ENCODE measurements around the gene SARDH.

Gene SARDH, protein sequence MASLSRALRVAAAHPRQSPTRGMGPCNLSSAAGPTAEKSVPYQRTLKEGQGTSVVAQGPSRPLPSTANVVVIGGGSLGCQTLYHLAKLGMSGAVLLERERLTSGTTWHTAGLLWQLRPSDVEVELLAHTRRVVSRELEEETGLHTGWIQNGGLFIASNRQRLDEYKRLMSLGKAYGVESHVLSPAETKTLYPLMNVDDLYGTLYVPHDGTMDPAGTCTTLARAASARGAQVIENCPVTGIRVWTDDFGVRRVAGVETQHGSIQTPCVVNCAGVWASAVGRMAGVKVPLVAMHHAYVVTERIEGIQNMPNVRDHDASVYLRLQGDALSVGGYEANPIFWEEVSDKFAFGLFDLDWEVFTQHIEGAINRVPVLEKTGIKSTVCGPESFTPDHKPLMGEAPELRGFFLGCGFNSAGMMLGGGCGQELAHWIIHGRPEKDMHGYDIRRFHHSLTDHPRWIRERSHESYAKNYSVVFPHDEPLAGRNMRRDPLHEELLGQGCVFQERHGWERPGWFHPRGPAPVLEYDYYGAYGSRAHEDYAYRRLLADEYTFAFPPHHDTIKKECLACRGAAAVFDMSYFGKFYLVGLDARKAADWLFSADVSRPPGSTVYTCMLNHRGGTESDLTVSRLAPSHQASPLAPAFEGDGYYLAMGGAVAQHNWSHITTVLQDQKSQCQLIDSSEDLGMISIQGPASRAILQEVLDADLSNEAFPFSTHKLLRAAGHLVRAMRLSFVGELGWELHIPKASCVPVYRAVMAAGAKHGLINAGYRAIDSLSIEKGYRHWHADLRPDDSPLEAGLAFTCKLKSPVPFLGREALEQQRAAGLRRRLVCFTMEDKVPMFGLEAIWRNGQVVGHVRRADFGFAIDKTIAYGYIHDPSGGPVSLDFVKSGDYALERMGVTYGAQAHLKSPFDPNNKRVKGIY

DNA sequence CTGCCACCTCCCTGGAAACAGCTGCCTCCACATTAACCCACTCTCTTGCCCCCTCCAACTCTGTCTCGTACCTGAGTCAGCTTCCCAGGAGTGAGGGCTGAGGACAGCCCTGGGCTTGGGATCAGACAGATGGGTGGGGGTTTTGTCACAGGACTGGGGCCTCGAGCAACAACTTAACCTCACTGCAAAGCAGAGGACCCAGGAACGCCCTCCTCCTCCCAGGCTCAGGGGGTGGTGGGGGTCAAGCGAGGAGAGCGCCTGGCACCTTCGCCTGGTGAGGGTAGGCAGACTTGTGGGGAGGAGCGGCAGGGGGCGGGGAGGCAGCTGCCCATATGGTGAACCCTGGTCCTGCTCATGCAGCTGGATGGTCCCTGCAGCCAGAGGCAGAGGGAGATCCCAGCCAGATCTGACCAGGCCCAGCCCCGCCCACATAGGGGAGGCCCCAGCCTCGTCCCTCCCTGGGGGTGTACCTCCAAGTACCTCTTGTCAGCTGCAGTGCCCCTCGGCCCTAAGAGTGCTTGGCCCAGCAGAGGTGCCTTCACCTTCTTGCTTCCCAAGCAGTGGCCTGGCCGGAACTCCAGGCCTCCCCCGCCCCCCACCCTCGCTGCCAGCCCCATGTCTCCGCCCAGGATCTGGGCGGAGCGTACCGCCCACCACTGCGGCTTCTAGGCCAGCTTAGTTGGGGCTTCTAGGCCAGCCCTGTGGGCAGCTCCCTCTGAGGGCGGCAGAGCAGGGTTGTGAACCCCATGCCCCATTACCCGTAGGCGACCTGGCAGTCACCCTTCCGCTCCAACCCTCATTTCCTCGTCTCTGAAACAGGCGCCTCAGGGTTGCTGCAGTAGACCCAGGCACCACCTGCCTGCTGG, at the start of gene SARDH:
TSS of gene SARDH (minus strand) at position 579 of the 866 bp plus-strand sequence. CDS start 4,179 bp downstream, outside the sequence.
- no peak for DNase-seq (ENCODE audit: low spot score)

GRCh38 chr9:133787754-133788025, 49.5 kb upstream of the SARDH start:
- DNase-seq (ENCODE audit: low spot score), result no peak

DNA sequence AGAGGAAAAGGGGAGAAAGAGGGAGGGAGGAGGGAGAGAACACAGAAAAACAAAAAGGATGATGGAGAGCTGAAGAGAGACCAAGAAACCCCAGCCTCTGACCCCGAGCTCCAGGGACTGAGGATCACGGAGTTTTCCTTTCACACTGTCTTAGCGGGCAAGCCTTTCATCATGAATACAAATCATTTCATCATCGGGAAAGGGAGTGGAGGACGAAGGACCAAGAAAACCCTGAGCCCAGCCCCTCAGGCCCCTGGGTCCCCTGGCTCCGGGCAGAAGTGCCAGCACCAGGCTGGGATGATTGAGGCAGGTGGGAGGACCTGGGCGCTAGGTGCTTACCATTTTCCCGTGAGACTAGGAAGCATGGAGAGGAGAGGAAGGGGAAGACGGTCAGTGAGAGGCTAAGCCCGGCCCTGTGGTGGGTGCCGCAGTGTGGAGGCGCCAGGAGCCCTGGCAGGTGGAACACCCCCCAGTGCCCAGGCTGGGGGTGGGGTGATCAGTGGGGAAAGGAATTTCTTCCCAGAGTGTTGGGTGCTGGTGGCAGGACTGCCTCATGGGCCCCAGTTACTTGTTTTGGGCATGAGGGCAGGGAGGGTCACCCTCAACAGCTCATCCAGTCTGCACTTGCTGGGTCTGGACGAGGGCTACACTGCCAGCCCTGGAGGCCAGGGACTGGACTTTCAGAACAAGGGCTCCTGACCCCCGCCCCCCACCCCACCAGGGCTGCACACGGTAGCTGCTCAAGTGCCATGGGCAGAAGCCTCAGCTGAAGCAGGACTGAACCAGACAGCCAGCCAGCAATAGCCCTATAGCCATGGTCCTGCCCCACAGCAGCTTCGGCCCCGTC, 49.0 kb upstream of the SARDH start:
- DNase-seq (ENCODE audit: low spot score), result no peak

- DNase-seq (ENCODE audit: low spot score), result no peak
These were observed 48.2 kb upstream of the SARDH start for GRCh38 chr9:133786371-133786753.

- no peak for DNase-seq (ENCODE audit: low spot score)
These were observed 47.7 kb upstream of the SARDH start for GRCh38 chr9:133785753-133786370.

- DNase-seq (ENCODE audit: low spot score), result no peak
These were observed 46.8 kb upstream of the SARDH start for GRCh38 chr9:133784731-133785561.

DNA sequence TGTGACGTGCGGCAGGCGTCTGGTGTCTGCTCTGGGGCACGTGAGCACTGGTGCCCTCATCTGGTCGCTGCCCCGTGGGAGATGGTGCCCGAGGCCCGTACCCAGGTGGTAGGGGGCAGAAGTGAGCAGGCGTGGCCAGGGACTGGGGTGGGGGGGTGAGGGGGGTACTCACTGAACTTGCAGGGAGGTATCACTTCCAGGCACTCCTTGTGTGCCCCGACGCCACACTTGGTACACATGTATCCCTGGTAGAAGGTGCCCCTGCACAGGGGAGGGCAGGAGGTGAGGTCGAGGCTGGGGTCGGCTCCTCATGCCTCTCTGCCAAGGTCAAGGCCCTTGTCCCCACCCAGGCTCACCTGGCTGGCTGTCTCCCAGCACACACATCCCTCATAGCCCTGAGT, 45.2 kb upstream of the SARDH start:
- no peak for DNase-seq (ENCODE audit: low spot score)

- DNase-seq (ENCODE audit: low spot score), result peak; percentile 27
These were observed 44.3 kb upstream of the SARDH start for GRCh38 chr9:133782157-133783130.

DNA sequence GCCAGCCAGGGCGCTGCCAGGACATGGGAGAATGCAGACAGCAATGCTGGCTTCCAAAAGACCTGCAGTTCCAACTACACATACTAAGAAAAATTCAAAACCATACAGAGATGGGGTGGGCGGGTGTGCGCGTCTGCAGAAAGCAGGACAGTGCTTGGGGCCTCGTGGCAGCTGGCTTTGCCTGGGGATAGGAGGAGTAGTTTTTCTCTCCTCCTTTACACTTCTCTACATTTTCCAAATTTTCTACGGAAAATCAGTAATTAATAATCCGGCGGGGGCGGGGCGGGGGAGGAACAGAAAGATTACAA, 43.6 kb upstream of the SARDH start:
- DNase-seq (ENCODE audit: low spot score), result no peak

DNA sequence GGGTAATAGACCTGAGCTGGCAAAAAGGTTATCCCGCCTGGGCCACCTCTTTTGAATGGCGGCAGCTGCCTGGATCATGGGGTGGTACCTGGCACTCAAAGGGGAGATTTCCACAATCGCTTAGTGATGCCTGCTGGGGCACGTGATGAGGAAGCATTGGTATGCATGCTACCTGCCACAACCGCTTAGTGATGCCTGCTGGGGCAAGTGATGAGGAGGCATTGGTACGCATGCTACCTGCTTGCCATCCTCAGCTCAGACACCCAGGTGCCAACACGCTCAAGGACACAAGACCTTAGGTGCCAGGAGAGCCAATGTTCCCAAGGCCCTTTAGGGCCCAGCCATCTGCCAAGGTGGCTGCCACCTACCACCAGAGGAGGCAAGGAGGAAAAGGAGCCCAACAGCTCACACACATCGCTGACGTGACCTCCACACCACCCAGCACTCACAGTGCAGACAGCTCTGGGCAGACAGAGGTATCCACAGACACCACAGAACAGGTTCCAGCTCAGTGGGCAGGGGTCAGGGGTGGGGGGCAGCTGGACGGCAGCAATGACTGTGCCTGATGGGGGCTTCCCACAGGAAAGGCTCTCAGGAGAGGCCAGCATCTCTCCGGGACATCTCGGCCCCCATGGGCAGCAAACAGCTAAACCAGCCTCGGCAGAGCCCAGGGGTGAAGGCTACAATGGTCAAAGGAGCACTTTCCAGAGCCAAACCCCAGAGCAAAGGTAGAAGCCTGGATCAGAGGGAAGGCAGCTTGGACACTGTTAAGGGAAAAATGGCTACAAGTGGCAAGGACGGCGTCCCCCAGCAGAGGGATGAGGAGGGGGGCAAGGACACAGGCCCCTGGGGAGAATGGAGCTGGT, 43.0 kb upstream of the SARDH start:
- no peak for DNase-seq (ENCODE audit: low spot score)

DNA sequence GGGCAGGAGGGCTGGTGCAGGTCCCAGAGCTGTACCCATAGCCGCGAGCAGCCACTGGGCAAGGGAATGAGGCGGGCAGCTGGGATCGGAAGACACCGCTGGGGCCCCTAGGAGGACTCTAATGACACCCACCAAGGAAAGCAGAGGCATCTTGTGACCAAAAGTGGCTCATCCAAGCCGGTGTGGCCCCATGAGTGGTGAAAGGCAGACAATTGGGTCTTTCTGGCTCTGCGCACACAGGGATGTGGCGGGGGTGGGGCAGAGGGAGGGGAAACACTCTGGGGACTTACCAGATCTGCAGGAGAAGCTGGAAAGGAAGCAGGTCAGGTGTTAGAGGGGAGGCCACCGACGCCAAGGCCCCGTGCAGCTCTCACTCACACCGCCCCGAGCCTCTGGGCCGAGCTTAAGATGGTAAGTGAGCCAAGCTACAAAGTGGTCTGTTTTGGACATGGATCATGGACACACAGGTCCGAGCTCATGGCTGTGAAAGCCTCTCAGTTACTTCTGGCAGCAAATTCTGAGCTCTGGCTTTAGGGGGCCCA, 42.3 kb upstream of the SARDH start:
- DNase-seq (ENCODE audit: low spot score), result no peak

DNA sequence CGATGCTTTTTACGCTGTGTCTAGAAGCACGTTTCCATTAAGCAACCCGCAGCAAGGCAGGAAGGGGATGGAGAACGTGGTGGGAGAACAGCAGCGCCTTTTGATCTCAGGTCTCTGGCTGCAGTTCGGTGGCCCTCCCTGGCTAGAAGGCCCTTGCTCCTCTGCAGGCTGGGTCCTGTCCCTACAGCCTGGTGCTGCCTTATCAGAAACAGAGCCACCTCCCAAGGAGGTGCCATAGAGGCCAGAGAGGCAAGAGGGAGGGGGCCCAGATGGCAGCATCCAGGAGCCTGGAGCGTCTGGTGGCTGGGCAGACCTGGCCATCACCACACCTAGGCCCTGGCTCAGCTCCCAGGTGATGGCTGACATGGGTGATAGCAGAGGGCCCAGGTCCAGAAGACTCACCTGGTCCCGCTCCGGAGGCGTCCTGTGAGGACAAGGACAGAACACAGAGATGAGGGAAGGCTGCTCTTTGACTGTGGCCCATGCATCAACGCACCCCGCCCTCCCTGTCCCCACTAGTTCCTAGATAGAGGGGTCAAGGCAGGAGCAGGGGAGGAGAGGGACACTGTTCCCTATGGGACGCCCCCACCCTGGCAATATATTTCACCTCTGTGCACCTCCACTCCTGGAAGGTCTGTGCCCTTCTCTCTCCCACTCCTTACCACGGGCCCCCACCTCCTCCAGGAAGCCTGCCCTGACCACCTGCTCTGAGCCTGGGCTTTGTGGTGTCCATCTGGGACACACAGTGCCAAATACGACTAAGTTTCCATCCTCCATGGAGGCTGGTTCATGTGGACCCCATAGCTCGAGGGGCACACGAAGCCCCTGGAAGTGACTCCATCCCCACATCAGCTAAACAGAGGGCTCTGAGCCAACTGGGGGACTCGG, 41.6 kb upstream of the SARDH start:
- no peak for DNase-seq (ENCODE audit: low spot score)

DNA sequence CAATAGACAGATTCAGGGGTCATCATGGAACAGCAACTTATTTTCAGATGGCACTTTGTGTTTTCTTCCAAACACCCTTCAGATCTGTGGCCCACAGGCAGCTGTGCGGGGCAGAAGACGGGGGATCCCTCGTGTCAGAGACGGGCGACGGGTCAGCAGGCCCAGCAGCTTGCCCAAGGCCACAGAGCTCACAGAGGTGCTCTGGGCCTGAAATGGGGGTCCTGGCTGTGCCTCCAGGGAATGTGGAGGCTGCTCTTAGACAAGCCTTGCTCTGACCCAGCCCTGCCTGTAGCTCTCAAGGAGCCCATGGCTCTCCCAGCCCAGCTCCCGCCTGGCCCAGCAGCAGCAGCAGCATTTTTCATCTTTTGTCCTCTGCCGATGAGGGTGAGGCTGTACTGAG, 40.9 kb upstream of the SARDH start:
- DNase-seq (ENCODE audit: low spot score), result no peak

DNA sequence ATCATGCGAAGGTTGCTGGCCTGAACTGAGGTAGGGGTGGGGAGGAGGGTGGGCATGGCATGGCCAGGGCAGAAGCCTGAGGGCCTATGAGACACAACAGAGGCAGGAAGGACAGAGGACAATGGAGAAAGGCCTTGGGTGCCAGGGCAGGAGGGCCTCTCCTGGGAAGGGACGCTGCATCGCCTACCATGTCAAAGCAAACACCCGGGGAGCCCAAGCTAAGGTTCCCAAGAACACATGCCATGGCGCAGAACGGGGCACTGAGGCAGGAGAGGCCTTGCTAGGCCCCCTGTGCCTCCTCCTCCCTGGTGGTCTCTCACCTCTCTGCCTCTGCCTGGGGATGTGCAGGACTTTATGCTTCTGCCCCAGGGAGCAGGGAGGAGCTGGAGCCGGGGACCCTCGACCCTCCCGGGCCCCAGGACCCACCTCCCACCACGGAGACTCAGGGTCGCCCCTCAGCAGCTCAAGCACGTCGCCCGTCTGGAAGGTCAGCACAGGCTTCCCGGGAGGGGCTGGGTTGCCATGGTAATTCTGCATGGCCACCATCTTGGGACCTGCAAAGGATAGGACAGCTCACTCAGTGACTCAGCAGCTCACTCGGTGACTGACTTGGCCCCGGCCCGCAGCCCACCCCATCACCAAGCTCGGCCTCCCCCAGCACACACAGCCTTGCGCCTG, 40.3 kb upstream of the SARDH start:
- no peak for DNase-seq (ENCODE audit: low spot score)

DNA sequence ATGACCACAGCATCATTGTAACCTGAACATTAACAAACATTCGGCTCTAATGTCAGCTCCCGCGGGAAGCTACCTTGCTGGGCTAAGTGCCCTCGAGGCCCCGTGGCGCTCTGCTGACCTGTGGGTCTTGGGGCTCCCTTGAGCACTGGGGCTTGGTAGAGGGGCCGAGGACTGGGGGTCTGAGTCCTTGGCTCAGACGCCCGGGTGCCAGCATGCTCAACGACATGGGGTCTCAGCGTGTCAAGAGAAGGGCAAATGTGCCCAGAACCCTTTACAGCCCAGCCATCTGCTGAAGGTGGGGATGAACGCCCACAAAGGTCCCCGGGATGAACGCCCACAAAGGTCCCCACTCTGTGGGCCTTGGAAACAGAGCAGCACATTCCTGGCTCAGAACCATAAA, 39.7 kb upstream of the SARDH start:
- no peak for DNase-seq (ENCODE audit: low spot score)

Measured in putamen (tissue), 1 donor.